HG03139 (cell line): ENCODE measurements around the gene SCGB1C2.
"Not testable (repeated sequence)": the region's sequence is repeated elsewhere in the genome, so short reads cannot be mapped to it uniquely, and the experiment has no call there.

ENCODE experiments used
- ATAC-seq: cut with Tn5 transposase; IDR thresholded peaks from one replicate; pipeline ENCODE4 v1.9.1; 2021; ENCODE audit not compliant: unreplicated experiment

SCGB1C2 gene

GRCh38 chr17:137166-137807 lies at the start of gene SCGB1C2:
TSS of gene SCGB1C2 (plus strand) at chr17:137569. CDS start at chr17:137591, 22 bp downstream.
- not testable (repeated sequence) for ATAC-seq

- ATAC-seq, result not testable (repeated sequence)
Measured at GRCh38 chr17:113111-113510, 24.3 kb upstream of the SCGB1C2 start.

- not testable (repeated sequence) for ATAC-seq
Measured at GRCh38 chr17:118339-118917, 18.9 kb upstream of the SCGB1C2 start.

- ATAC-seq, result not testable (repeated sequence)
Measured at GRCh38 chr17:133932-134331, 3.4 kb upstream of the SCGB1C2 start.

DNA sequence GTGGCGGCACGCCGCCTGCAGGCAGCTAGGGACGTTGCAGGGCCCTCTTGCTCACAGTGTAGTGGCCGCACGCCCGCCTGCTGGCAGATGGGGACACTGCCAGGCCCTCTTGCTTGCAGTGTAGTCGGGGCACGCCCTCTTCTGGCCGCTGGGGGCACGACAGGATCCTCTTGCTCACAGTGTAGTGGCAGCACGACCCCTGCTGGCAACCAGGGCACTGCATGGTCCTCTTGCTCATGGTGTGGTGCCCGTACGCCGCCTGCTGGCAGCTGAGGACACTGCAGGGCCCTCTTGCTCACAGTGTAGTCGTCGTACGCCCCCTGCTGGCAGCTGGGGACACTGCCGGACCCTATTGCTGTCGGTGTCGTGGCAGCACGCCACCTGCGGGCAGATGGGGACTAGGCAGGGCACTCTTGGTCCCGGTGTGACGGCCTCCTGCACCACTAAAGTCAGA lies 3.0 kb upstream of the SCGB1C2 start:
- peak; percentile 77 for ATAC-seq

DNA sequence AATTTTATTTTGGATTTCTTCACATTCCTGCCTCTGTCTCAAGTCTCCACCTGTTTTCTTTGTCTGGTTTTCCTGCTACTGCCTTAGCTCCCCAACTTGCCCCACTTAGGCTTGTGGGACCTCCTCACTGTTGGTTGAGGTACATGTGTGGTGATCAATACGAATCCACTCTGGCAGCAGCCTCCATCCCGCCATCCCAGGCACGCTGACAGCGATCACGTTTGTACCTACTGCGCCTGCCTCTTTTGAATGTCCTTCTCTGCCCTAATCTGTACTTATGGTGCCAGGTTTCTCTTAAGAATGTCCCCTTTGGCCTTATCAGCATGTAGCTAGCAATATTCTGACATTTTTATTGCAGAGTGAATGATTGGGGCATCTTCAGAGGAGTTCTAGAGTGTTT lies 2.3 kb upstream of the SCGB1C2 start:
- ATAC-seq, result not testable (repeated sequence)

DNA sequence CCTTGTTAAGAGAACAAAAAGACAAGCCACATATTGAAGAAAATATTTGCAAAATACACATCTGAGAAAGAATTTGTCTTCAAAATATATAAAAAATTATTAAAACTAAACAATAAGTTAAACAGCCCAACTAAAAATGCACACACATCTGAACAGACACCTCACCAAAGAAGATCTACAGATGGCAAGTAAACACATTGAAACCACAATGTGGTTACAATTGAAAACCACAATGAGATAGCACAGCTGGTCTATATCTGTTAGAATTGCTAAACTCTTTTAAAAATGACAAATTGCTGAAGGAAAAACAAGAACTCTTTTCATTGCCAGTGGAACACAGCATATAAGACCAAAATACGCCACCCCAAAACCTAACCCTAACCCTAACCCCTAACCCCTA lies 1.5 kb upstream of the SCGB1C2 start:
- ATAC-seq, result not testable (repeated sequence)

GRCh38 chr17:136531-136930 lies 838 bp upstream of the SCGB1C2 start:
- ATAC-seq, result not testable (repeated sequence)

DNA sequence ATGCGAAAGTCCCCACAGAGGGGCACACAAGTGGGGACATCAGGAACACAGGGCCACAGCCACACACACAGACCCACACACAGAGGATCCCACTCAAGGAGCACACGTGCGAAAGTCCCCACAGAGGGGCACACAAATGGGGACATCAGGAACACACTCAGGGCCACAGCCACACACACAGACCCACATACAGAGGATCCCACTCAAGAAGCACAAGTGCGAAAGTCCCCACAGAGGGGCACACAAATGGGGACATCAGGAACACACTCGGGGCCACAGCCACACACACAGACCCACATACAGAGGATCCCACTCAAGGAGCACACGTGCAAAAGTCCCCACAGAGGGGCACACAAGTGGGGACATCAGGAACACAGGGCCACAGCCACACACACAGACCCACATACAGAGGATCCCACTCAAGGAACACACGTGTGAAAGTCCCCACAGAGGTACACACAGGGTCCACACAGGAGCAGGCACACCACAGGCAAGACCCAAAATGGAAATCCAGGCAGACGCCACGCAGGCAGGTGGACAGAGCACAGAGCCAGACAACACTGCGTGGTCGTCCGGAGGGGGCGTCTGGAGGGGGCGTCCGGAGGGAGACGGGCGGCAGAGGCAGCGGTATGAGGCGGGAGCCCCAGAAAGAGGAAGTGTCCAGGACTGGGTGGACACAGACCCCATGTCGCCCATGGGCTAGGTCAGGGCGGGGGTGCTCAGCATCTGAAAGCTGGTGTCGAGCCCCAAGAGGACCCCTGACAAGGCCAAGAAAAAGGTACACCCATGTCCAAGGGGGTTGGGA lies 2.2 kb downstream of the SCGB1C2 start:
- not testable (repeated sequence) for ATAC-seq

- ATAC-seq, result no peak
Measured at GRCh38 chr17:142102-142661, 4.8 kb downstream of the SCGB1C2 start.

GRCh38 chr17:142876-143784 lies 5.8 kb downstream of the SCGB1C2 start:
- ATAC-seq, result no peak

DNA sequence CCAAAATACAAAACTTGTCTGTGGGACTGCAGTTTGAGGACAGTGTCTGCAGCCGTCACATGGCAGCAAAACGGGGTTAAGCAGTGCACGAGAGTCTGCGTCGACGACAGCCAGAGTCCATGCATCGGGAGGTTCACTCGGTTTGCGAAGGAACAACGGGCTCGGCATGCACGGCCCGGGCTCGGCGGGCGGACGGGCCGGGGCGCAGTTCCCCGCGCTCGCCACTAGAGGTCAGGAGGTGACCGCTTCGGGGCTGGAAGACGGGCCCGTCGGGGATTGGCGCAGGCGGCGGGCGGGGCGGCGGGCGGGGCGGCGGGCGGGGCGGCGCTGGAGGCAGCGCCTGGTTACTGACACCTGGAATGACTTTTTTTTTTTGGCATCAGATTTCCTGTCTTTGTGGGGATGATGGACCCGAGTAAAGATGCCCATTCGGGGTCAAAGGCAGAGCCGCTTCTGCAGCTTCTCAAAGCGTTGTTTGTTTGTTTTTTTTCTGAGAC lies 6.5 kb downstream of the SCGB1C2 start:
- ATAC-seq, result no peak

DNA sequence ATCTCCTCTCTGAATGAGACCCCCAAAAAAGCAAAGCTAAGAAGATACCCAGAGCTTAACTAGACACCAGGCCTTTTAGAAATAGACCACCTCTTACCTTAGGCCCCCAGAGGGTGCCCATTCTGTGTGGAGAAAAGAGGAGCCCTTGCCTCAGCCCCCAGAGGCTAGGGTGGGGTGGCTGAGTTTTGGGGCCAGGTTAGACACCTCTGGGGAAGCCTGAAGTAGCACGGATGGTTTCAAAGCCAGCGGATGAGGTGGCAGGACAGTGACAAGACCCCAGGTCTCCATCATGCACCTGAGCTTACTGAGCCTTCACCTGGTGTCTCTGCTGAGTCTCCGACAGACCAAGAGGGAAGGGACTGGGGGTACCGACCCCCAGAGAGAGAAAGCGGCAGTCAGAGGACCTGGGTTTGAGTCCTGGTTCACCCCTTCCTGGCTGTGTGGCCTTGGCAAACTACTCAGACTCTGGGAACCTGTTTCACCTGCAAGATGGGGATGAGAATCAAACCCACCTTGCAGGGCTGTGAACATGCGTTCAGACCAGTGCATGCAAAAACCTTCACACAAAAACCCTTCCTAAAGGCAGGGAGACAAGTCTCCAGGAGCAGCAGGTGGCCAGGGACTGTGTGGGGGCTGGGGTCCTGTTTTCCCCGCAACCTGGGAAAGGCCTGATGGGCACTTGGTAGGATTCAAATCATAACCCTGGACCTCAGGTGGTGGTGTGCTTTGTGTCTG lies 7.7 kb downstream of the SCGB1C2 start:
- no peak for ATAC-seq

DNA sequence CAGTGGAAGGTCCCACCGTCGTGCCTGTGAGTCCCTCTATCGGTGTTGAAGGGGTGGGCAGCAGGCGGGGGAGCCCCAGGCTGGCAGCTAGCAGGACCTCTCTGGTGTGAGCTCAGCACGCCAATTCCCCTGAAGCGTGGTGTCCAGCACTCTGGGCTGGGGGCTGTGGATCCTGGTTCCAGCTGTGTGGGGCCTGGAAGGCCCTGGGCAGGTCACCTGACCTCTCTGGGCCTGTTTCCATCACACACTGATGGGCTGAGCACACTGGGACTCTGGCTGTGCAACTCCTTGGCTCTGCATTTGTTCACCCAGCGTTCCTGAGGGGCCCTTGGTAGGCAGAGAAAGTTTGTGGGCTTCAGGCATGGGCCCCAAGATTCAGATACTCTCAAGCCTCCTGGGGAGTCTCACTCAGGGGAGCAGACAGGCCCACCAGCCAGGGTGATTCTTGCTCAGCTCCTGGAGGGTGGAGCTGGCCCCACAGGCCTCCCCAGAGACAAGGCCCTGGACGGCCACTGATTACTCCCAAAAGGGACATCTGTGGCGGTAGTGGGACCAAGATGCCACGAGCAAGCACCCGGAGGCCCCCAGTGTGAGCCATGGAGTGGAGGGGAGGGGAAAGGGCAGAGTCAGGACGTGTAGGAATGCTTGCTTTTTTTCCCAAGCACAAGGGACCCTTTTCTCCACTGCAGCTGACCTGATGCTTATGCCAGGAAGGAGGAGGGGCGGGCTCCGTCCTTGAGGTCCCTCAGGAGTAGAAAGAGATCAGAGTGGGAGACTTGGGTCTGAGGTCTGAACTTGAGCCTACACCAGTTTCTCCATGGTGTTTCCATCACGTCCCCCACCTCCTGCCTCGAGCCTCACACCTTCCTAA lies 8.5 kb downstream of the SCGB1C2 start:
- ATAC-seq, result no peak

DNA sequence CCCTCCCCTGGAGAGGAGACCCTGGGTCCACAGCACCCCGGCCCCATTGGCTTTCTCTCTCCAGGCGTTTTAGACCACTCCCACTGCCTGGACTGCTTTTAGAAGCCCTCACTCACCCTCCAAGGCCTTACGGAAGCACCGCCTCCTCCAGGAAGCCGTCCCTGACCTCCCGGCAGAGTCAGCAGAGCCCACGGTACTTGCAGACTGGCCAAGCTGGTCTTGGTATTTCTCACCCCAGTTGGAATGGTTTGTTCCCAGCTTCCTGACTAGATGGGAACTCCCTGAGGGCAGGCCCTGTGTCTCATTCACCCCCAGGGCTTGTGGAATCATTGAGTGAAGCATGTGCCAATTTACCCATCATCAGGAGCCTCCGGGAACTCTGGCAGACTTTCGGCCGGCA lies 9.2 kb downstream of the SCGB1C2 start:
- ATAC-seq, result no peak

DNA sequence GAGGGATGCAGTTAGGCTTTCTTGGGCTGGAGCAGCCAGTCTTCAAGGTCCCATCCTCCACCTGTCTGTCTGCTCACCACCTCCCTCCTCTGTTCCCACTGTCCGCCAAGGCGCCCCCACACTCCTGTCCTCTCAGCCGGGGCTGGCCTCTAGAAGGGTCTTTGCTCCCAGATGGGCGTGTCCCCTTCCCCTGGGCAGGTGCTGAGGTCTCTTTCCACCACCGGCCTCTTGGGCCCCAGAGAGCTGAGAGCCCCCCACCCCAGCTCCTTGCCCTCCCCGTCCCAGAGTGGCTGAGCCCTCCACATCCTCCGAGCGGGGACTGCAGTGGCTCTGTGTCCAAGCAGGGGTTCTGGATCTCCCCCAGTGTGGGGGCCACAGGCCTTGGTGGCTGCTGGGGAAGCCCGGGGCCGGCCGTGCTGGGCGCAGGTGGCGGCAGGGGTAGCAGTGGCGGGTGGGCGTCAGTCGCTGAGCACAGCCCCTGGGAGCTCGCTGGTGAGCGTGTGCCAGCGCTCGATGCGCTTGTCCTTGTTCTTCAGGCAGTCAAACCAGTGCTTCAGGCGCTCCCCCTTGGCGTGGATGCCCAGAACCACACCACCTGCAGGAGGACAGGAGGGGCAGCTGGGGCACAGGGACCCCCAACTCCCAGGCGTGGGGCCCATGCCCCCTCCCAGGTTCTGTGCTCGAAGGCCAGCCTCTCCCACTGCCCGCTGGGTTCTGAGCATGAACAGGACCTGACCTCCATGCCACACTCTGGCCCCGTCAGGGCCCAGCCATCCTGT lies 9.8 kb downstream of the SCGB1C2 start:
- ATAC-seq, result no peak

GRCh38 chr17:147796-148740 lies 10.7 kb downstream of the SCGB1C2 start:
- ATAC-seq, result no peak
